Activated naive CD8-positive, alpha-beta T cell treated with anti-CD3 and anti-CD28 coated beads, Interleukin-2, amount 50 U/mL, for 24 hours (primary cell): ENCODE results near the gene FAM120A.
A peak's percentile ranks its signal among the peaks of the same experiment; 100 is the strongest.

Experiments used
- ATAC-seq: fragments of 150-1000 bp; cut with Tn5 transposase; one replicate; pipeline ENCODE4 v1.10.0; 2021
- DNase-seq: peaks from one replicate; pipeline ENCODE4 v3.0.0; 2021
- H3K27ac Mint-ChIP-seq: one replicate; pipeline ENCODE4 v1.8.0; 2021; ENCODE audit warnings: mild to moderate bottlenecking, mixed read lengths
- H3K27me3 Mint-ChIP-seq: one replicate; pipeline ENCODE4 v1.8.0; 2021; ENCODE audit warnings: mixed read lengths
- H3K36me3 Mint-ChIP-seq: one replicate; pipeline ENCODE4 v1.8.0; 2021; ENCODE audit warnings: low read depth, mixed read lengths
- H3K4me1 Mint-ChIP-seq: one replicate; pipeline ENCODE4 v1.8.0; 2021; ENCODE audit warnings: mixed read lengths
- H3K4me3 Mint-ChIP-seq: one replicate; pipeline ENCODE4 v1.8.0; 2021; ENCODE audit warnings: mild to moderate bottlenecking, moderate library complexity, mixed read lengths
- H3K9me3 Mint-ChIP-seq: one replicate; pipeline ENCODE4 v1.8.0; 2021; ENCODE audit warnings: mixed read lengths

Gene FAM120A

GRCh38 chr9:93575796-93576257 lies 124.3 kb downstream of the FAM120A start:
- H3K4me3 Mint-ChIP-seq = peak overlapping the region; percentile 84
- H3K27ac Mint-ChIP-seq = peak overlapping the region; percentile 88
- no peaks in the 10 kb centered on the region for H3K27me3 Mint-ChIP-seq
- ATAC-seq = peak; percentile 44
- peaks cover 3% of the 10 kb centered on the region for H3K36me3 Mint-ChIP-seq
- H3K9me3 Mint-ChIP-seq = peaks cover 5% of the 10 kb centered on the region
- peak; percentile 64 for DNase-seq
- H3K4me1 Mint-ChIP-seq = peaks cover 30% of the 10 kb centered on the region

GRCh38 chr9:93576258-93577077 lies 125.0 kb downstream of the FAM120A start, which contains the start of gene PHF2:
TSS of gene PHF2 (plus strand) at chr9:93576584. CDS start at chr9:93576774, 190 bp downstream.
- H3K27ac Mint-ChIP-seq = peak within 1 kb of the TSS; percentile 88
- H3K4me1 Mint-ChIP-seq = peaks cover 30% of the 10 kb centered on the region
- ATAC-seq = peak; percentile 50
- H3K27me3 Mint-ChIP-seq = no peaks in the 10 kb centered on the region
- peak; percentile 39 for DNase-seq
- no peaks in the 10 kb centered on the region for H3K9me3 Mint-ChIP-seq
- H3K36me3 Mint-ChIP-seq = no peaks in the 10 kb centered on the region
- H3K4me3 Mint-ChIP-seq = peak within 1 kb of the TSS; percentile 84

- Mint-ChIP-seq H3K9me3 (no peaks in the 10 kb centered on the region), H3K27ac (peak overlapping the region; percentile 80), H3K4me3 (peak overlapping the region; percentile 84), H3K27me3 (no peaks in the 10 kb centered on the region), H3K4me1 (peaks cover 30% of the 10 kb centered on the region), H3K36me3 (no peaks in the 10 kb centered on the region)
- ATAC-seq (peak; percentile 4), DNase-seq (peak; percentile 34)
Measured at GRCh38 chr9:93577078-93577974, 125.8 kb downstream of the FAM120A start.

GRCh38 chr9:93577975-93578682 lies 126.6 kb downstream of the FAM120A start:
- DNase-seq (no peak), ATAC-seq (no peak)
- peaks cover 4% of the 10 kb centered on the region for H3K9me3 Mint-ChIP-seq
- peak overlapping the region; percentile 80 for H3K27ac Mint-ChIP-seq
- H3K4me1 Mint-ChIP-seq = peaks cover 30% of the 10 kb centered on the region
- peak overlapping the region; percentile 84 for H3K4me3 Mint-ChIP-seq
- no peaks in the 10 kb centered on the region for H3K27me3 Mint-ChIP-seq
- peaks cover 5% of the 10 kb centered on the region for H3K36me3 Mint-ChIP-seq

GRCh38 chr9:93578844-93579243 lies 127.4 kb downstream of the FAM120A start:
- DNase-seq (no peak), ATAC-seq (no peak)
- Mint-ChIP-seq H3K36me3 (peaks cover 7% of the 10 kb centered on the region), H3K4me3 (no peak overlapping the region), H3K27me3 (no peaks in the 10 kb centered on the region), H3K9me3 (peaks cover 5% of the 10 kb centered on the region), H3K4me1 (peaks cover 30% of the 10 kb centered on the region), H3K27ac (no peak overlapping the region)

- DNase-seq = no peak
- Mint-ChIP-seq H3K36me3 (peaks cover 15% of the 10 kb centered on the region), H3K9me3 (peaks cover 13% of the 10 kb centered on the region), H3K4me1 (peaks cover 29% of the 10 kb centered on the region), H3K27me3 (no peaks in the 10 kb centered on the region), H3K27ac (no peak overlapping the region), H3K4me3 (no peak overlapping the region)
- ATAC-seq = no peak
Measured at GRCh38 chr9:93579711-93580516, 128.4 kb downstream of the FAM120A start.

GRCh38 chr9:93580654-93581380 lies 129.3 kb downstream of the FAM120A start:
- peaks cover 13% of the 10 kb centered on the region for H3K9me3 Mint-ChIP-seq
- no peak overlapping the region for H3K27ac Mint-ChIP-seq
- DNase-seq (no peak), ATAC-seq (no peak)
- no peak overlapping the region for H3K4me3 Mint-ChIP-seq
- no peaks in the 10 kb centered on the region for H3K27me3 Mint-ChIP-seq
- H3K4me1 Mint-ChIP-seq = peaks cover 21% of the 10 kb centered on the region
- peaks cover 20% of the 10 kb centered on the region for H3K36me3 Mint-ChIP-seq

- Mint-ChIP-seq H3K27ac (no peak overlapping the region), H3K36me3 (peaks cover 20% of the 10 kb centered on the region), H3K27me3 (no peaks in the 10 kb centered on the region), H3K9me3 (peaks cover 13% of the 10 kb centered on the region), H3K4me3 (no peak overlapping the region), H3K4me1 (peaks cover 23% of the 10 kb centered on the region)
- DNase-seq (no peak), ATAC-seq (no peak)
Measured at GRCh38 chr9:93582115-93582514, 130.6 kb downstream of the FAM120A start.

- H3K4me1 Mint-ChIP-seq = peaks cover 22% of the 10 kb centered on the region
Measured at GRCh38 chr9:93582550-93582949, 131.1 kb downstream of the FAM120A start.

GRCh38 chr9:93585259-93585658 lies 133.8 kb downstream of the FAM120A start:
- no peak for DNase-seq
- Mint-ChIP-seq H3K9me3 (peaks cover 13% of the 10 kb centered on the region), H3K27me3 (no peaks in the 10 kb centered on the region), H3K4me3 (no peak overlapping the region), H3K4me1 (peaks cover 15% of the 10 kb centered on the region), H3K36me3 (peaks cover 20% of the 10 kb centered on the region), H3K27ac (no peak overlapping the region)
- no peak for ATAC-seq

More at GRCh38 chr9:93582550-93582949, 131.1 kb downstream of the FAM120A start:
- peaks cover 13% of the 10 kb centered on the region for H3K9me3 Mint-ChIP-seq
- peaks cover 20% of the 10 kb centered on the region for H3K36me3 Mint-ChIP-seq
- no peaks in the 10 kb centered on the region for H3K27me3 Mint-ChIP-seq
- no peak for ATAC-seq
- H3K4me3 Mint-ChIP-seq = no peak overlapping the region
- DNase-seq = no peak
- no peak overlapping the region for H3K27ac Mint-ChIP-seq

GRCh38 chr9:93585695-93586094 lies 134.2 kb downstream of the FAM120A start:
- no peaks in the 10 kb centered on the region for H3K27me3 Mint-ChIP-seq
- peaks cover 16% of the 10 kb centered on the region for H3K4me1 Mint-ChIP-seq
- H3K4me3 Mint-ChIP-seq = no peak overlapping the region
- no peak overlapping the region for H3K27ac Mint-ChIP-seq
- ATAC-seq (no peak), DNase-seq (no peak)
- H3K36me3 Mint-ChIP-seq = peaks cover 20% of the 10 kb centered on the region
- peaks cover 13% of the 10 kb centered on the region for H3K9me3 Mint-ChIP-seq

- Mint-ChIP-seq H3K27ac (no peak overlapping the region), H3K27me3 (no peaks in the 10 kb centered on the region), H3K4me3 (no peak overlapping the region), H3K9me3 (peaks cover 13% of the 10 kb centered on the region), H3K4me1 (peaks cover 21% of the 10 kb centered on the region), H3K36me3 (peaks cover 20% of the 10 kb centered on the region)
- DNase-seq = no peak
- ATAC-seq = no peak
Measured at GRCh38 chr9:93586290-93587057, 135.0 kb downstream of the FAM120A start.
